H1 (cell line): ENCODE measurements around the gene HSF5.

ENCODE experiments used
- CHD1 ChIP-seq: IDR thresholded peaks from 2 replicates; pipeline ENCODE4 v1.6.1; 2012; ENCODE audit warnings: low read depth, low read length, improper control_type of control experiment
- EP300 ChIP-seq, 2 experiments: IDR thresholded peaks; 1 replicate in 1 of 2; 2 replicates in 1 of 2; pipeline ENCODE4 v1.6.1; 2011 to 2012; ENCODE audit warnings: low read depth in 2 of 2, low read length in 2 of 2, mild to moderate bottlenecking in 2 of 2, borderline replicate concordance in 1 of 2, inconsistent platforms in 1 of 2, moderate library complexity in 1 of 2
- GABPA ChIP-seq: IDR thresholded peaks from 2 replicates; pipeline ENCODE4 v1.6.1; 2011; ENCODE audit warnings: mild to moderate bottlenecking, low read length, moderate library complexity, borderline replicate concordance; ENCODE audit not compliant: insufficient read depth
- KDM1A ChIP-seq: fragments of 200-600, 300-600 bp; sonication (generic); IDR thresholded peaks from 2 replicates; pipeline ENCODE4 v1.7.1; 2016; ENCODE audit warnings: mild to moderate bottlenecking, low read length, borderline replicate concordance
- NRF1 ChIP-seq: IDR thresholded peaks from 2 replicates; pipeline ENCODE4 v1.6.1; 2011; ENCODE audit warnings: mild to moderate bottlenecking, low read depth, low read length, improper control_type of control experiment
- POLR2A ChIP-seq, 2 experiments: IDR thresholded peaks; 1 replicate in 1 of 2; 2 replicates in 1 of 2; pipeline ENCODE4 v1.6.1; 2011; ENCODE audit warnings: low read depth in 2 of 2, low read length in 2 of 2, mild to moderate bottlenecking in 2 of 2; ENCODE audit errors: control extremely low read depth in 1 of 2
- SP1 ChIP-seq: IDR thresholded peaks from 2 replicates; pipeline ENCODE4 v1.6.1; 2011; ENCODE audit warnings: low read depth, low read length
- ZNF274 ChIP-seq: IDR thresholded peaks from 2 replicates; pipeline ENCODE4 v1.7.0; 2012; ENCODE audit warnings: low read length, borderline replicate concordance; ENCODE audit errors: extremely low read depth
- TF ChIP-seq, protein P1 (sequence below), 3 experiments: IDR thresholded peaks; 1 replicate in 2 of 3; 2 replicates in 1 of 3; pipeline versions ENCODE4 v1.5.1 to v1.6.1; 2011; ENCODE audit warnings: low read length in 3 of 3, mild to moderate bottlenecking in 3 of 3, inconsistent platforms in 2 of 3, low read depth in 1 of 3, moderate library complexity in 1 of 3; ENCODE audit not compliant: insufficient read depth in 1 of 3; ENCODE audit errors: control extremely low read depth in 1 of 3
- TF ChIP-seq, protein P2 (sequence below): IDR thresholded peaks from 2 replicates; pipeline ENCODE4 v1.6.1; 2012; ENCODE audit warnings: inconsistent platforms

DNA sequence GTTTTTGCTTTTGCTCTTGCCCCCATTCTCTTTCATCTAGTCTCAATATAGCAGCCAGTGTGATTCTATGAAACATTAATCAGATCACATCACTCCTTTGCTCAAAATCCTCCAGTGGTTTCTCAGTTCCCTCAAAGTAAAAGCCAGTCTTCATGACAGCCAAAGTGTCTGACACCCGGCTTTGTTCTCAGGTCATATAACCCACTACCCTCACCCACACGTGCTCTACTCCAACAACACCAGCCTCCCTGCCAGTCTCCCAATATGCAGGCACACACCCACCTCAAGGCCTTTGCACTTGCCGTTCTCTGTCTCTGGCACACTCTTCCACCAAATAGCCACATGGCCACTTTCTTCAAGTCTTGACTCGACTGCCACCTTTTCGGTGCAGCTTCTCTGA is 21.9 kb upstream of the HSF5 start:
- TF ChIP-seq CHD1 = no peak
- TF ChIP-seq GABPA = no peak
- no peak for TF ChIP-seq NRF1
- TF ChIP-seq, protein P1, sequence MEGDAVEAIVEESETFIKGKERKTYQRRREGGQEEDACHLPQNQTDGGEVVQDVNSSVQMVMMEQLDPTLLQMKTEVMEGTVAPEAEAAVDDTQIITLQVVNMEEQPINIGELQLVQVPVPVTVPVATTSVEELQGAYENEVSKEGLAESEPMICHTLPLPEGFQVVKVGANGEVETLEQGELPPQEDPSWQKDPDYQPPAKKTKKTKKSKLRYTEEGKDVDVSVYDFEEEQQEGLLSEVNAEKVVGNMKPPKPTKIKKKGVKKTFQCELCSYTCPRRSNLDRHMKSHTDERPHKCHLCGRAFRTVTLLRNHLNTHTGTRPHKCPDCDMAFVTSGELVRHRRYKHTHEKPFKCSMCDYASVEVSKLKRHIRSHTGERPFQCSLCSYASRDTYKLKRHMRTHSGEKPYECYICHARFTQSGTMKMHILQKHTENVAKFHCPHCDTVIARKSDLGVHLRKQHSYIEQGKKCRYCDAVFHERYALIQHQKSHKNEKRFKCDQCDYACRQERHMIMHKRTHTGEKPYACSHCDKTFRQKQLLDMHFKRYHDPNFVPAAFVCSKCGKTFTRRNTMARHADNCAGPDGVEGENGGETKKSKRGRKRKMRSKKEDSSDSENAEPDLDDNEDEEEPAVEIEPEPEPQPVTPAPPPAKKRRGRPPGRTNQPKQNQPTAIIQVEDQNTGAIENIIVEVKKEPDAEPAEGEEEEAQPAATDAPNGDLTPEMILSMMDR (IDR thresholded peaks at IDR 0.05; ENCODE audit: control extremely low read depth in 1 of 3, insufficient read depth in 1 of 3, low read depth in 1 of 3, low read length in 3 of 3) = no peak
- no peak for TF ChIP-seq ZNF274
- TF ChIP-seq EP300 (IDR thresholded peaks at IDR 0.05; ENCODE audit: borderline replicate concordance in 1 of 2, low read depth in 2 of 2, low read length in 2 of 2) = no peak
- TF ChIP-seq, protein P2, sequence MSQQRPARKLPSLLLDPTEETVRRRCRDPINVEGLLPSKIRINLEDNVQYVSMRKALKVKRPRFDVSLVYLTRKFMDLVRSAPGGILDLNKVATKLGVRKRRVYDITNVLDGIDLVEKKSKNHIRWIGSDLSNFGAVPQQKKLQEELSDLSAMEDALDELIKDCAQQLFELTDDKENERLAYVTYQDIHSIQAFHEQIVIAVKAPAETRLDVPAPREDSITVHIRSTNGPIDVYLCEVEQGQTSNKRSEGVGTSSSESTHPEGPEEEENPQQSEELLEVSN = no peak
- TF ChIP-seq POLR2A (IDR thresholded peaks at IDR 0.05; ENCODE audit: control extremely low read depth in 1 of 2, low read depth in 2 of 2, low read length in 2 of 2) = no peak
- no peak for TF ChIP-seq SP1
- no peak for TF ChIP-seq KDM1A
